Measurements from ENCODE around the gene TNN.

Gene TNN

DNA sequence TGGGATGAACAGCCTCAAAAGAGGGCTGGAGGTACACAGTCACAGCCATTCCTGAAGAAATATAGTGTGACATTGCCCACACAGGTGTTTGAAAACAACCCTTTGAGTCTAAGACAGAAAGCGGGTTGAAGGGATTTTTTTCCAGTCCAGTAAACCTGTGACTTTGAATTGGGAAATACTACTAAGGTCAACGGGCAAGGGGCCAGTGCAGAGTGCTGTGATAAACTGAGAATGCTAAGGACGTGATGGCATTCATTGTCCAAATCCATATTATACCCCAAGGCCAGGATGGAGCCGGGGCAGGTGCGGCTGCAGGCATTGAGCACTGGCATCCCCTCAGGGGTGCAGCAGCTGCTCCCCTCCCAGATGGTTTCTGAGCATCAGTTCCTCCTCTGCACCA is 88.3 kb downstream of the TNN start:
- DNase-seq (ENCODE audit: extremely low spot score): no peak
- ChIA-PET CTCF (interaction anchor here (2.8 kb wide), 2 partner anchors 10 to 163 kb away, joined by 20 to 39 read pairs; no protein-coding TSS in a partner anchor), POLR2A (no interaction called here)
- no peak for TF ChIP-seq FOXA1 (IDR thresholded peaks at IDR 0.05)
- no peak for TF ChIP-seq FOXK2 (IDR thresholded peaks at IDR 0.05)
- no peak for TF ChIP-seq CTBP1 (IDR thresholded peaks at IDR 0.05; ENCODE audit: borderline replicate concordance)
- no peak for TF ChIP-seq SUZ12 (IDR thresholded peaks at IDR 0.05)
- TF ChIP-seq, protein P1, sequence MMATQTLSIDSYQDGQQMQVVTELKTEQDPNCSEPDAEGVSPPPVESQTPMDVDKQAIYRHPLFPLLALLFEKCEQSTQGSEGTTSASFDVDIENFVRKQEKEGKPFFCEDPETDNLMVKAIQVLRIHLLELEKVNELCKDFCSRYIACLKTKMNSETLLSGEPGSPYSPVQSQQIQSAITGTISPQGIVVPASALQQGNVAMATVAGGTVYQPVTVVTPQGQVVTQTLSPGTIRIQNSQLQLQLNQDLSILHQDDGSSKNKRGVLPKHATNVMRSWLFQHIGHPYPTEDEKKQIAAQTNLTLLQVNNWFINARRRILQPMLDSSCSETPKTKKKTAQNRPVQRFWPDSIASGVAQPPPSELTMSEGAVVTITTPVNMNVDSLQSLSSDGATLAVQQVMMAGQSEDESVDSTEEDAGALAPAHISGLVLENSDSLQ (IDR thresholded peaks at IDR 0.05): no peak
- no peak for TF ChIP-seq L3MBTL2 (conservative IDR thresholded peaks at IDR 0.05)
- no peak for TF ChIP-seq ARNT (IDR thresholded peaks at IDR 0.05)
- no peak for TF ChIP-seq TARDBP (IDR thresholded peaks at IDR 0.05)
- no peak for TF ChIP-seq ELF4 (IDR thresholded peaks at IDR 0.05)
- no peak for TF ChIP-seq FOXM1 (IDR thresholded peaks at IDR 0.05; ENCODE audit: borderline replicate concordance)
- no peak for TF ChIP-seq BHLHE40 (IDR thresholded peaks at IDR 0.05; ENCODE audit: borderline replicate concordance)
- TF ChIP-seq NFRKB (IDR thresholded peaks at IDR 0.05): no peak
- TF ChIP-seq HDGF (IDR thresholded peaks at IDR 0.05; ENCODE audit: borderline replicate concordance): no peak
- no peak for TF ChIP-seq SP1 (IDR thresholded peaks at IDR 0.05)
- no peak for TF ChIP-seq ZNF384 (IDR thresholded peaks at IDR 0.05)
- TF ChIP-seq LEF1 (IDR thresholded peaks at IDR 0.05; ENCODE audit: borderline replicate concordance): no peak

DNA sequence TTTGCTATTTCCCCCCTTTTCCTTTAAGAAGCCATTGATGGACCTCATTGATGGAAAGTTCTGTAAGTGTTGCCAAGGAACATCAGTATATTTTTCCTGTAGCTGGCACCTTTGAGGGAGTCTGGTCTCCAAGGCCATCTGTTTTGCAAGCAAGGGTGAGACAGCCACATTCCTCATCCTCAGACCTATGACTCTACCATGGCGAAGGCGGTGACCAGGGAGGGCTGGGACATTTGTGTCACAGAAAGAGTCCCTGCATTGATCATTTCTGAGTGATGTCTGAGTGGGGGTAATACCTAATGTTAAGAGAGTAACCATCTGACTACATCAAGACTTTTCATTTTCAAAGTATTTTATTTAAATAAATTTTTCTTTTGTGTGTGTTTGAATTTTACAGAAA is 89.6 kb downstream of the TNN start:
- ChIA-PET POLR2A (no interaction called here), CTCF (interaction anchor here (0.8 to 2.8 kb wide), 2 partner anchors 11 to 128 kb away, joined by 4 to 20 read pairs; no protein-coding TSS in a partner anchor)
- TF ChIP-seq TARDBP (IDR thresholded peaks at IDR 0.05): no peak
- no peak for TF ChIP-seq ZNF384 (IDR thresholded peaks at IDR 0.05)
- TF ChIP-seq ARNT (IDR thresholded peaks at IDR 0.05): no peak
- TF ChIP-seq, protein P1 (IDR thresholded peaks at IDR 0.05): no peak
- TF ChIP-seq SUZ12 (IDR thresholded peaks at IDR 0.05): no peak
- no peak for TF ChIP-seq L3MBTL2 (conservative IDR thresholded peaks at IDR 0.05)
- no peak for TF ChIP-seq SP1 (IDR thresholded peaks at IDR 0.05)
- no peak for TF ChIP-seq FOXM1 (IDR thresholded peaks at IDR 0.05; ENCODE audit: borderline replicate concordance)
- no peak for TF ChIP-seq NFRKB (IDR thresholded peaks at IDR 0.05)
- TF ChIP-seq CTBP1 (IDR thresholded peaks at IDR 0.05; ENCODE audit: borderline replicate concordance): no peak
- TF ChIP-seq HDGF (IDR thresholded peaks at IDR 0.05; ENCODE audit: borderline replicate concordance): no peak
- TF ChIP-seq ELF4 (IDR thresholded peaks at IDR 0.05): no peak
- TF ChIP-seq FOXA1 (IDR thresholded peaks at IDR 0.05): no peak
- no peak for DNase-seq (ENCODE audit: extremely low spot score)

DNA sequence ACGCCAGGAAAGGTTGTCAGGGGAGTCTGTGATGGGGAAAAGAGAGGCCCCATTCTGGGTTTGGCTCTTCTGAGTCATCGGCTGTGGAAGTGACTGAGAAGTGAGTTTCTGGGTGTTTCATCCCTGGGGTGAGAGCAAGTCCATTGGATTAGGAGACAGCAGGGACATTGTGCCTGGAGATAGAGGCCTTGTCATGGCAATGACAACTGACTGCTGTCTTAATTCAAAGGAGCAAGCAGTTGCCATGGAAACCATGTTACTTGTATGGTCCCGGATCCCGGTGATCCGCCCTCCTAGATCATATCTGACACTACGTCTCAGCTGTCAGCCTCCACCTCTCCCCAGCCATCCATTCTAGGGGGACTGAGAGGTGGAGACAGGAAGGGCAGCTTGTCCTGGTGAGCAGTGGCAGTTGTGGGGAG is 90.5 kb downstream of the TNN start:
- POLR2A ChIA-PET: no interaction called here
- TF ChIP-seq FOXK2 (IDR thresholded peaks at IDR 0.05) (no peak), NFRKB (IDR thresholded peaks at IDR 0.05) (no peak), FOXM1 (IDR thresholded peaks at IDR 0.05; ENCODE audit: borderline replicate concordance) (no peak), LEF1 (IDR thresholded peaks at IDR 0.05; ENCODE audit: borderline replicate concordance) (no peak)
- CTCF ChIA-PET: no interaction called here
- no peak for DNase-seq (ENCODE audit: extremely low spot score)

DNA sequence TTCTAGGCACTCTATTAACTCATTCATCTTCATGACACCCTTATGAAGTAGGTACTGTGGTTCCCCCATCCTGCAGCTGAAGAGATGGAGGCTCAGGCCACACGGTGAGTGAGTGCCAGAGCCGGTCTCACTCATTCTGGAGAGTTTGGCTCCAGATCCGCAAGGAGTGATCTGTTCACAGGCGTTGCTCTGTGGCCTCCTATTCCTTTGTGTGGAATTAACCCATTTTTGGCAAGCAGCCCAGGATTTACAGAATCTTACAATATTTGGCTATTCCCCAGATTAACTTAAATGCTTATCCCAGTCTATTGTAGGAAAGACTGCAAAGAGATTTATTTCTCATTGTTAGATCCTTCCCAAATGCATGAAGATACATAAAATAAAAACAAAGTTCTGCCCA is 95.3 kb downstream of the TNN start:
- POLR2A ChIA-PET: no interaction called here
- DNase-seq (ENCODE audit: extremely low spot score): no peak
- CTCF ChIA-PET: no interaction called here
- TF ChIP-seq FOXM1 (IDR thresholded peaks at IDR 0.05; ENCODE audit: borderline replicate concordance) (no peak), FOXK2 (IDR thresholded peaks at IDR 0.05) (no peak), ELF4 (IDR thresholded peaks at IDR 0.05) (no peak), SP1 (IDR thresholded peaks at IDR 0.05) (no peak), BHLHE40 (IDR thresholded peaks at IDR 0.05; ENCODE audit: borderline replicate concordance) (no peak)
- TF ChIP-seq, protein P1 (IDR thresholded peaks at IDR 0.05): no peak

DNA sequence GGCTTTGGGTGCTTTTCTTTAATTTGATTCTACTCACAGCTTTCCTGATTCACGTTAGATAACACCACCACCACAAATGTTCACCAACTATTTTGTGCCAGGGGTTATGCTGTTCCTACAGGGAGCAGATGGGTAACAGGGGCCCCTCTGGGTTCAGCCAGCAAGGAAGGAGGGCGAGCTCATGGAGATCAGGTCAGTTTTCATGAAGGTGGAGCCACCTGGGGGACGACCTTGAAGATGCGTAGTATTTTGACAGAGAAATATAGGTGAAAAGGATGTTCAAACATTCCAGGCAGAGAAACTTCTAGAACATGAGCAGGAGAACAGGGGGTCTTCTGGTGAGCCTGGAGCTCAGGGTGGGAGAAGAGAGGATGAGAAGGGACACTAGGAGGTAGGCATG is 96.1 kb downstream of the TNN start:
- DNase-seq (ENCODE audit: extremely low spot score): no peak
- no peak for TF ChIP-seq ARNT (IDR thresholded peaks at IDR 0.05)
- no peak for TF ChIP-seq LEF1 (IDR thresholded peaks at IDR 0.05; ENCODE audit: borderline replicate concordance)
- TF ChIP-seq TARDBP (IDR thresholded peaks at IDR 0.05): no peak
- TF ChIP-seq SUZ12 (IDR thresholded peaks at IDR 0.05): no peak
- TF ChIP-seq FOXM1 (IDR thresholded peaks at IDR 0.05; ENCODE audit: borderline replicate concordance): no peak
- TF ChIP-seq CTBP1 (IDR thresholded peaks at IDR 0.05; ENCODE audit: borderline replicate concordance): no peak
- no peak for TF ChIP-seq NFRKB (IDR thresholded peaks at IDR 0.05)
- CTCF ChIA-PET: no interaction called here
- POLR2A ChIA-PET: no interaction called here

DNA sequence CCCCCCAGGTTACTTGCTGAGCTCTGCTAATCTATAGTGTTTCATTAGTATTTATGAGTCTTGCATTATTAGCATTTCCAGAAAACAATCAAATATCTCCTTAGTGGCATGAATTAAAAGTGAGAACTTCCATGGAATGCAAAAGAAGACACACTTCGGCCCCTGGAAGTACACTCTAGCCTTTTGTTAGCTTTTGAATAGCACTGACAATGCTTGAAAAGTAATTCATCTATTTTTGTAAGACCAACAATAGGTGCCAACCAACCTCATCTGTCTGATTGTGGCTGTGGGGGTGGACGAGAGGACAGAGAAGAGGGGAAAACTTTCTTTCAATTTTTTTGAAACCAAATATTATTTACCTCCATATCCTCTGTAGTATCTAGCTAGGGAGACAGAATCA is 97.1 kb downstream of the TNN start:
- ChIA-PET CTCF (interaction anchor here (1.5 to 1.7 kb wide), 2 partner anchors 10 to 13 kb away, joined by 7 to 8 read pairs; no protein-coding TSS in a partner anchor), POLR2A (no interaction called here)
- TF ChIP-seq ZNF384 (IDR thresholded peaks at IDR 0.05): no peak
- TF ChIP-seq LEF1 (IDR thresholded peaks at IDR 0.05; ENCODE audit: borderline replicate concordance): no peak
- no peak for TF ChIP-seq FOXM1 (IDR thresholded peaks at IDR 0.05; ENCODE audit: borderline replicate concordance)
- no peak for TF ChIP-seq ARNT (IDR thresholded peaks at IDR 0.05)
- TF ChIP-seq NFRKB (IDR thresholded peaks at IDR 0.05): no peak
- no peak for TF ChIP-seq FOXA1 (IDR thresholded peaks at IDR 0.05)
- no peak for TF ChIP-seq ELF4 (IDR thresholded peaks at IDR 0.05)
- no peak for TF ChIP-seq FOXK2 (IDR thresholded peaks at IDR 0.05)
- TF ChIP-seq SUZ12 (IDR thresholded peaks at IDR 0.05): no peak
- no peak for TF ChIP-seq TARDBP (IDR thresholded peaks at IDR 0.05)
- no peak for TF ChIP-seq HDGF (IDR thresholded peaks at IDR 0.05; ENCODE audit: borderline replicate concordance)
- TF ChIP-seq, protein P1 (IDR thresholded peaks at IDR 0.05): no peak
- TF ChIP-seq SP1 (IDR thresholded peaks at IDR 0.05): no peak
- no peak for DNase-seq (ENCODE audit: extremely low spot score)

Measured in HEK293T (cell line).